Parathyroid adenoma (tissue), 2 donors: ENCODE results near the gene BIN2.

Experiments
- H2AFZ ChIP-seq: fragments of 300-600 bp; sonication (generic); one replicate; pipeline ENCODE4 v1.7.0; 2017; ENCODE audit warnings: antibody characterized with exemption, mild to moderate bottlenecking
- H3K27ac ChIP-seq: fragments of 300-600 bp; sonication (generic); one replicate; pipeline ENCODE4 v1.7.0; 2017
- H3K27me3 ChIP-seq: fragments of 300-600 bp; sonication (generic); one replicate; pipeline ENCODE4 v1.7.0; 2017; ENCODE audit warnings: low read length; ENCODE audit not compliant: control insufficient read depth, insufficient read depth
- H3K36me3 ChIP-seq: fragments of 300-600 bp; sonication (generic); one replicate; pipeline ENCODE4 v1.7.0; 2017; ENCODE audit warnings: low read length; ENCODE audit not compliant: control insufficient read depth, insufficient read depth
- H3K4me1 ChIP-seq: fragments of 300-600 bp; sonication (generic); one replicate; pipeline ENCODE4 v1.7.0; 2017; ENCODE audit warnings: control low read depth
- H3K4me2 ChIP-seq: fragments of 300-600 bp; sonication (generic); one replicate; pipeline ENCODE4 v1.7.0; 2017; ENCODE audit warnings: low read length
- H3K4me3 ChIP-seq: fragments of 300-600 bp; sonication (generic); one replicate; pipeline ENCODE4 v1.7.0; 2017; ENCODE audit warnings: low read depth, low read length
- H3K79me2 ChIP-seq: fragments of 300-600 bp; sonication (generic); one replicate; pipeline ENCODE4 v1.7.0; 2017; ENCODE audit warnings: control low read depth
- H3K9ac ChIP-seq: fragments of 300-600 bp; sonication (generic); one replicate; pipeline ENCODE4 v1.7.0; 2017; ENCODE audit warnings: mild to moderate bottlenecking
- H3K9me3 ChIP-seq: fragments of 300-600 bp; sonication (generic); one replicate; pipeline ENCODE4 v1.7.0; 2017; ENCODE audit warnings: low read length; ENCODE audit not compliant: control insufficient read depth
- TF ChIP-seq, protein P1 (sequence below): fragments of 300-600 bp; sonication (generic); IDR thresholded peaks from one replicate; pipeline ENCODE4 v1.7.0; 2017; ENCODE audit warnings: antibody characterized with exemption, mild to moderate bottlenecking
- donor health status: primary hyperparathyroidism.

Gene BIN2

DNA sequence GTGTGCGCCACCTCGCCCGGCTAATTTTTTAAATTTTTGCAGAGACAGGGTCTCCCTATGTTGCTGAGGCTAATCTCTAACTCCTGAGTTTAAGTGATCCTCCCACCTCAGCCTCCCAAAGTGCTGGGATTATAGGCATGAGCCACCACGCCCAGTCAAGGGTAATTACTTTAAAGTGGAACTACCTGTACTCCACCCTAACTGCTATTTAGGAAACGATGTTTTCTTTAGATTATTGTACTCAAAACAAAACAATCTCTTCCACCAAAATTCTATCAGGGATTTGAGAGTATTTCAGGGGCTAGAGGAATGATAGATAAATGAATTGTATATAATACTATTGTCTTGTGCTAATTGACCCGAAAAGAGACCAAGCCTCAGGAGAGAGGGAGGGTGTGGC is 9.6 kb upstream of the BIN2 start:
- H3K27ac ChIP-seq, result no peak overlapping the region
- H3K4me1 ChIP-seq, result no peaks in the 10 kb centered on the region
- H3K9ac ChIP-seq, result no peak overlapping the region
- no peaks in the 10 kb centered on the region for H3K27me3 ChIP-seq
- TF ChIP-seq, protein P1, sequence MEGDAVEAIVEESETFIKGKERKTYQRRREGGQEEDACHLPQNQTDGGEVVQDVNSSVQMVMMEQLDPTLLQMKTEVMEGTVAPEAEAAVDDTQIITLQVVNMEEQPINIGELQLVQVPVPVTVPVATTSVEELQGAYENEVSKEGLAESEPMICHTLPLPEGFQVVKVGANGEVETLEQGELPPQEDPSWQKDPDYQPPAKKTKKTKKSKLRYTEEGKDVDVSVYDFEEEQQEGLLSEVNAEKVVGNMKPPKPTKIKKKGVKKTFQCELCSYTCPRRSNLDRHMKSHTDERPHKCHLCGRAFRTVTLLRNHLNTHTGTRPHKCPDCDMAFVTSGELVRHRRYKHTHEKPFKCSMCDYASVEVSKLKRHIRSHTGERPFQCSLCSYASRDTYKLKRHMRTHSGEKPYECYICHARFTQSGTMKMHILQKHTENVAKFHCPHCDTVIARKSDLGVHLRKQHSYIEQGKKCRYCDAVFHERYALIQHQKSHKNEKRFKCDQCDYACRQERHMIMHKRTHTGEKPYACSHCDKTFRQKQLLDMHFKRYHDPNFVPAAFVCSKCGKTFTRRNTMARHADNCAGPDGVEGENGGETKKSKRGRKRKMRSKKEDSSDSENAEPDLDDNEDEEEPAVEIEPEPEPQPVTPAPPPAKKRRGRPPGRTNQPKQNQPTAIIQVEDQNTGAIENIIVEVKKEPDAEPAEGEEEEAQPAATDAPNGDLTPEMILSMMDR, result no peak
- no peak overlapping the region for H3K4me2 ChIP-seq
- H3K4me3 ChIP-seq, result no peak overlapping the region
- H2AFZ ChIP-seq, result no peak overlapping the region
- no peaks in the 10 kb centered on the region for H3K9me3 ChIP-seq
- H3K79me2 ChIP-seq, result no peaks in the 10 kb centered on the region
- H3K36me3 ChIP-seq, result no peaks in the 10 kb centered on the region

DNA sequence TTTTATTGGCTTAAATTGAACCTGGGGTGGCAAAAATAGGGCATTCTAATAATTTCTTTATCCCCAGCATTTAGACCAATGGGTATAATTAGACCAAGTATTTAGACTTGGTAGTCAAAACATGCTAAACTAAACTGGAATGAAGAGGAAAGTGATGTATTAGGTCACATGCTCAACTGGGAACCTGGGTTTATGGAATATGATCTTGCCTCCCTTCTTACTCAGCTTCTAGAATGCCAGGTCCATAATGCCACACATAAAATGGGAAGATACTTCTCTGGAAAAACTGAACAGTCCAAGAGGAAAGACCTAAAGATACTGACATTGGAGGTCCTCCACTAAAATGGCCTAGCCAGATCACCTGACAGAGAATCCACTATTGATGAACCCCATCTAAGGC is 6.2 kb upstream of the BIN2 start:
- Histone ChIP-seq H3K4me1 (peaks cover 4% of the 10 kb centered on the region), H3K9me3 (no peaks in the 10 kb centered on the region), H3K27ac (no peak overlapping the region), H2AFZ (no peak overlapping the region), H3K9ac (no peak overlapping the region), H3K27me3 (no peaks in the 10 kb centered on the region), H3K36me3 (no peaks in the 10 kb centered on the region), H3K79me2 (no peaks in the 10 kb centered on the region), H3K4me3 (no peak overlapping the region), H3K4me2 (no peak overlapping the region)
- TF ChIP-seq, protein P1, result no peak

DNA sequence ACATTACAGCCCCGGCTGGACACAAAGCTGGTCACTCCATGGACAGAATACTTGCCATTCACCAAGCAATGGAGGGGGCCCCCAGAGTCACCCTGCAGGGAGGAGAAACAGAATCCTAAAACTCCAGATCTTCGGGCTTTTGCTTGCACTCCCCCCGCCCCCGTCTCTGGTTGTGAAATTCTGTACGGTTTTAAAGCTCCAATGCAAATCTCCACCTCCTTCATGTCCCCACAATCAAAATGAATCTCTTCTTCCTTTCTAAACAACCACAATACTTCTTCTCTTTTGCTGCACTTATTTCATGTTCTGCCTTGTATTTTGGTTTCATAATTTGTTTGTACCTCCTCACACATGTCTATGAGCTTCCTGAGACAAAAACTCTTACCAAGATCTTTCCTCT is 5.8 kb upstream of the BIN2 start:
- no peak overlapping the region for H2AFZ ChIP-seq
- H3K4me1 ChIP-seq, result peaks cover 4% of the 10 kb centered on the region
- no peaks in the 10 kb centered on the region for H3K36me3 ChIP-seq
- no peaks in the 10 kb centered on the region for H3K79me2 ChIP-seq
- no peak overlapping the region for H3K9ac ChIP-seq
- H3K27ac ChIP-seq, result no peak overlapping the region
- H3K9me3 ChIP-seq, result no peaks in the 10 kb centered on the region
- TF ChIP-seq, protein P1, result no peak
- H3K27me3 ChIP-seq, result no peaks in the 10 kb centered on the region
- H3K4me3 ChIP-seq, result no peak overlapping the region
- no peak overlapping the region for H3K4me2 ChIP-seq

DNA sequence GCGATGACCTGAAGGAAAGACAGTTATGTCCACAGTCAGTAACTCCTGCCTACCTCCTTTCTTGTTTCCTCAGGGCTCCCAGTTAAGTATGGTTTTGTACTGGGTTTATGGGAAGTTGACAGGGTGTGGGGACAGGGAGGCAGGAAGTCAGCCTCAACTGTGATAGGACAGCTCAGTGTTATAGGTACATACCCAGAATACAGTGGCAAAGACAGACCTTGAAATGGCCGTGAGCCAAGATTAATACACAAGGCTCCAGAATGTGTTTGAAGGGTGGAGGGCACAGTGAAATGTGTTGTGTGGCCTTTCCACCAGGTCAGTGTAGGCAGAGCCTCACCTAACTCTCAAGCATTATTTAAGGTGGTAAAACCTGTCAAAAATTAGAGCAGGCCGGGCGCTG is 4.6 kb upstream of the BIN2 start:
- no peaks in the 10 kb centered on the region for H3K79me2 ChIP-seq
- no peak overlapping the region for H3K4me3 ChIP-seq
- no peak overlapping the region for H3K27ac ChIP-seq
- H3K4me1 ChIP-seq, result peaks cover 4% of the 10 kb centered on the region
- no peak overlapping the region for H3K9ac ChIP-seq
- H3K36me3 ChIP-seq, result no peaks in the 10 kb centered on the region
- H3K4me2 ChIP-seq, result no peak overlapping the region
- no peaks in the 10 kb centered on the region for H3K27me3 ChIP-seq
- H2AFZ ChIP-seq, result no peak overlapping the region
- no peaks in the 10 kb centered on the region for H3K9me3 ChIP-seq
- TF ChIP-seq, protein P1, result no peak

DNA sequence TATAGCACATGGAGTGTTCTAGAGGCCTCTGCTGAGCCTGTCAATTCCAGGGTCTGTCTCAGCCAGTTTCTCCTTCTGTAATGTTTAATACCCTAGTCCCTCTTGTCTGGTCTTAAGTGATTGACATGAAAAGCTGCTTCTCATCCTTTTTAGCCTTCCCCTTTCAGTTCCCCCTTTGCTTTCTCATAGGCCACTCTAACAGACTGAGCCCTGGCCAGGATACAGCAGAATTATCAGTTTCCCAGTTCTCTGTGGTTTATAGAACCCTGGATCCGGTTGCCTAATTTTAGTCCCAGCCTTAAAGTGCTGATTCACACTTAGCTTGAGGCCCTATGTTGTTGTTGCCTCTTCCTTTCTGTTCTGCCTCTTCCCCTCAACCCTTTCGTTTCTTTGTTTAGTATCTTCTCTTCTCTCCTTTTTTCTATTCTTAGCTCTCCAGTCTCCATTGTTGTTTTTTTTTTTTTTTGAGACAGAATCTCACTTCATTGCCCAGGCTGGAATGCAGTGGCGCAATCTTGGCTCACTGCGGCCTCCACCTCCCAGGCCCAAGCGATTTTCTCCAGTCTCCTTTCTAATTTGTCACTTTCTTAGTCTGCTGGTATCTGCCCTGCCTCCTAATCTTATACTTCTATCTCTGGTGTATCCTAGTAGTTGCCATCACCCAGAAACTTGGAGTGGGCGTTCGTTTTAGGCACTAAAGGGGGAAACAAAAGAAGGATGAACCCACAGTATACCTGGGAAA is 2.9 kb upstream of the BIN2 start:
- H3K4me1 ChIP-seq, result peaks cover 4% of the 10 kb centered on the region

More for the DNA sequence above, 2.9 kb upstream of the BIN2 start:
- H3K4me3 ChIP-seq, result no peak overlapping the region
- TF ChIP-seq, protein P1, result no peak
- no peaks in the 10 kb centered on the region for H3K9me3 ChIP-seq
- H3K36me3 ChIP-seq, result no peaks in the 10 kb centered on the region
- H2AFZ ChIP-seq, result peak overlapping the region; percentile 72
- H3K9ac ChIP-seq, result no peak overlapping the region
- no peaks in the 10 kb centered on the region for H3K27me3 ChIP-seq
- H3K4me2 ChIP-seq, result no peak overlapping the region
- H3K27ac ChIP-seq, result peak overlapping the region; percentile 39
- H3K79me2 ChIP-seq, result no peaks in the 10 kb centered on the region
